ENCODE results near the gene GSTA4.
"Not testable (repeated sequence)": the region's sequence is repeated elsewhere in the genome, so short reads cannot be mapped to it uniquely, and the experiment has no call there.

The GSTA4 gene

DNA sequence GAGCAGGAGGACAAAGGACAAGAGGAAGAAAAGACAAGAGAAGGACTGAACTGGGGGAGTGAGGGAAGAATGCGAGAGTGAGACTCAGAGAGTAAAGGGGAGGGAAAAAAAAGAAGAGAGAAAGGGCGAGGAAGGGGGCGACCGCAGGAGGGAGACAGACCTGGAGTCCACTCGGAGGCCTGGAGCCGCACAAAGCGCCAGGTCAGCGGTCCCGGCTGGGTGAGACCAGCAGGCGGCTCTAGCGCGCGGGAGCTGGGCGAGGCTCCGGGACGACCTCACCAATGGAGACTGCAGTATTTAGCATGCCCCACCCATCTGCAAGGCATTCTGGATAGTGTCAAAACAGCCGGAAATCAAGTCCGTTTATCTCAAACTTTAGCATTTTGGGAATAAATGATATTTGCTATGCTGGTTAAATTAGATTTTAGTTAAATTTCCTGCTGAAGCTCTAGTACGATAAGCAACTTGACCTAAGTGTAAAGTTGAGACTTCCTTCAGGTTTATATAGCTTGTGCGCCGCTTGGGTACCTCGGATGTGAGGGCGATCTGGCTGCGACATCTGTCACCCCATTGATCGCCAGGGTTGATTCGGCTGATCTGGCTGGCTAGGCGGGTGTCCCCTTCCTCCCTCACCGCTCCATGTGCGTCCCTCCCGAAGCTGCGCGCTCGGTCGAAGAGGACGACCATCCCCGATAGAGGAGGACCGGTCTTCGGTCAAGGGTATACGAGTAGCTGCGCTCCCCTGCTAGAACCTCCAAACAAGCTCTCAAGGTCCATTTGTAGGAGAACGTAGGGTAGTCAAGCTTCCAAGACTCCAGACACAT lies at the start of gene GSTA4:
TSS of gene GSTA4 (minus strand) at position 196 of the 824 bp plus-strand sequence. CDS start 1,041 bp downstream, outside the sequence.
- DNase-seq, result not testable (repeated sequence)

DNA sequence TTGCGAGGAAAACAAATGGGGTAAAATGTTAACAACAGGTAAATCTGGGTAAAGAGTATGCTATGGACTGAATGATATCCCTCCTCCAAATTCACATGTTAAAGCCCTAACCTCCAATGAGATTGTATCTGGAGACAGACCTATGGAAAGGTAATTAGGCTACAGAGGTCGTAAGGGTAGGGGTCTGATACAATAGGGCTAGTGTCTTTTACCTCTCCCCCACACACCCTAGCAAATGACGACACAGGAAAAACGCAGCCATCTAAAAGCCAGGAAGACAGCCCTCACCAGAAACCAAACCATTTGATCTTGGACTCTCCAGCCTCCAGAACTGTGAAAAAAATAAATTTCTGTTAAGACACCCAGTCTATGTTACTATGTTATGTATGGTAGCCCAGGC lies 49.5 kb upstream of the GSTA4 start:
- no peak for DNase-seq

GRCh38 chr6:53044071-53044470 lies 49.0 kb upstream of the GSTA4 start:
- no peak for DNase-seq

GRCh38 chr6:53043581-53043980 lies 48.5 kb upstream of the GSTA4 start:
- DNase-seq, result no peak

DNA sequence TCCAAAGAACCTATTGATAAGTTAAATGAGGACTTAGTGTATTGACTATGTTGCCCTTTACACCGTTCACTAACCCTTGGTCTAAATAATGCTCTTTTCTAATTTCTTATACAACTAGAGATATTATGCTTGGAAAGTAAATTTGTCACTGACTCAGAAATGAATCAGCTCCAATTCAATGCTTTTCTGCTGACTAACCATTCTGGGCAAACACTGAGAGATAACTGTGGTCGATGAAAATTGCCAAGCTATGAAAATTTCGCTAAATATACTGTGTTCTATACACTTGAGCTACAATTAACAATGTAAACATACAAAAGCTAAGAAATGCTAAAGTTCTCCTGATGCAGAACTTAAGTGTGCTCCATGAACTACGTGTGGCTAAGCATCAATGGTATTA lies 47.0 kb upstream of the GSTA4 start:
- DNase-seq, result no peak

DNA sequence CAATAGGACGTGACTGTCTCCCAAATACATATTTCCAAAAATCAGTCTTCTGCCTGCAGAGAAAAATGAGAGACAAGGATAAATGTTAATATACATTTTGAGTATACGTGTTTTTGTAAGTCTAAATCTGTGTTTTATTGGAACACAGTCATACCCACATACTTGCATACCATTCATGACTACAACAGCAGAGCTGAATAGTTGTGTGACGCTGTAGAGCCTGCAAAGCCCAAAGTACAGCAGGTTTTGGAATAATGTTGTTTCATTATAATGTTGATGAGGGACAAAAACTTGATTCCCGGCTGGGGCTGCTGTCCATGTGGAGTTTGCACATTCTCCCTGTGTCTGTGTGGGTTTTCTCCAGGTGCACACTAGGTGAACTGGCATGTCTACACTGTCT lies 46.3 kb upstream of the GSTA4 start:
- DNase-seq, result no peak

DNA sequence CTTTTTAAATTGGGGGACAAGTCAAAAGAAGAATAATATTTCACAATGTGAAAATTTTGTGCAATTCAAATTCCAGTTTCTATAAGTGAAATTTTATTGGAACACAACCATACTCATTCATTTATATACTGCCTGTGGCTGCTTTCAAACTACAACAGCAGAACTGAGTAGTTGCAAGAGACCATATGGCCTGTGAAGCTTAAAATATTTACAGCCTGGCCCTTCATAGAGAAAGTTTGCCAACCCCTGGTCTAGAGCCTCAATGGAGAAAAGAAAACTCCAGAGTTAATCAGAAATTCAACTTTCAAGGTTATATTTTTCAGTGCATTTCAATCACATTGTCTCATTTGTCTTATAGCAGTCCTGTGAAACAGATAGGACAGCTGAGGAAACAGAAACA lies 43.5 kb upstream of the GSTA4 start:
- no peak for DNase-seq

DNA sequence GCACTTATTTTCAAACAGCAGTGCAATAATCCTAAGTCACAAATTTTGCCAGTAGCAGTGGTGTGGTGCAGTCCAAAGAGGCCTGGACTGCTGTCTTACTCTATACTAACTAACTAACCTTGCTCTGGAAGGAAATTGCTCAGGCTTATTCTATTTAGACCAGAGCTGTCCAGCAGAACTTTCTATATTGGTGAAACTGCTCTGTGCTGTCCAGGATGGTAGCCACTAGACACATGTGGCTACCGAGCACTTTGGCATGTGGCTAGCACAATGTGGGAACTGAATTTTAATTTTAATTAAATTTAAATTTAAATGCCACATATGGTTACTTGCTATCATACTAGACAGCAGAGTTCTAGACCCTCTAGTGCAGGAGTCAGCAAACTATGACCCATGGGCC lies 43.1 kb upstream of the GSTA4 start:
- DNase-seq, result no peak

GRCh38 chr6:53035549-53036213 lies 40.6 kb upstream of the GSTA4 start:
- DNase-seq, result no peak

- no peak for DNase-seq
Observed at GRCh38 chr6:53033764-53034163, 38.7 kb upstream of the GSTA4 start.

DNA sequence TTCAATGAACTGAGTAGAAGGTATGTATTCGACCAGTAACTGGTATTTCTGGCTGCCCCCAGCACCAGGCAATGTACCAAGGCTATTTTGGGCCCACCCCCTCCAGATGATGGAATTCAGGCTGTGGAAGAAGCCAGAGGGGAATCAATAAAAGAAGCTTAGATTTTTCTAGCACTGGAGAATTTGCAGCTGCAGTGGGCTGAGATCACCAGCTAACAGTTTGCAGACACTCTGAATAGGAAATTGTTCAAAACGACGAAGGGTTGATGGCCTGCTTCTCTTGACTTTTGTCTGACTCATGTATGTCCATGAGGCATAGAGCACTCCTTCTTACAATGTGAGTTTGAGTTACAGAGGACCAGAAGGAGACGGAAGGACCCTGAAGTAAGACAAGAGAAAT lies 37.8 kb upstream of the GSTA4 start:
- no peak for DNase-seq

- no peak for DNase-seq
Observed at GRCh38 chr6:53031281-53031680, 36.2 kb upstream of the GSTA4 start.

- no peak for DNase-seq
Observed at GRCh38 chr6:53029761-53030160, 34.7 kb upstream of the GSTA4 start.

DNA sequence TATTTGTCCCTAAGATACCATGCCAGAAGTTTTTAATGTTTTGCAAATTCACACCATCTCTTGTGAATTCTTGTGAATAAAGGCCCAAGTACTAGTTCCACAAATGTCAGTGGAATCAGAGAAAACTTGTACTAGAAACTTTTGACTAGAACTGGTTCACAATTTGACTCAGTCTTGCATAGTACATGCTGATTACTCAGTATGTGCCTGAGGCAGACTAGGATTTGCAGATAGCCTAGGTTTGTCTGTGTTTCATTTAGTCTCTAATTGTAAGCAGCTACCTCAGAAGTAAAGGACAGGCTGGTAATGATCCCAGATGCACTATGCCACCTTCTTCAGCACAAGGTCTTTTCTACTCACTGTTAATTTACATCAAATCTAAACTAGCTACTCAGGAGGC lies 34.2 kb upstream of the GSTA4 start:
- DNase-seq, result no peak

DNA sequence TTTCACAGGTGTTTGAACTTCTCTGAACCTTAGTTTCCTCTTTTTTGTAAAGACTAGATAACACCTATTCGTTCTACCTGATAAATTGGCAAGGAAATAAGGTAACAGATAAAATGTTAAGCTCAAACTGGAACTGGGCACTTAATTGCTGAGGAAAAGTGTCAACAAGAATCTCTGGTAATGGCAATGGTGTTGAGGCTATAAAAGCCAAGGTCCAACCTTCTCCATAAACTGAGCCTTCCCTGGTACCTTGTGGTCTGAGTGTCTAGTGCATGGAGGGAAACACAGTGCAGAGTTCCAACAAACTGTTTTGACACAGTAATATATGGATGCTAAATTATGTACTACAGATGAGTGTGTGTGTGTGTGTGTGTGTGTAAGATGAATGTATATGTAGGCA lies 33.4 kb upstream of the GSTA4 start:
- no peak for DNase-seq

- no peak for DNase-seq
Observed at GRCh38 chr6:53027131-53027718, 32.1 kb upstream of the GSTA4 start.

DNA sequence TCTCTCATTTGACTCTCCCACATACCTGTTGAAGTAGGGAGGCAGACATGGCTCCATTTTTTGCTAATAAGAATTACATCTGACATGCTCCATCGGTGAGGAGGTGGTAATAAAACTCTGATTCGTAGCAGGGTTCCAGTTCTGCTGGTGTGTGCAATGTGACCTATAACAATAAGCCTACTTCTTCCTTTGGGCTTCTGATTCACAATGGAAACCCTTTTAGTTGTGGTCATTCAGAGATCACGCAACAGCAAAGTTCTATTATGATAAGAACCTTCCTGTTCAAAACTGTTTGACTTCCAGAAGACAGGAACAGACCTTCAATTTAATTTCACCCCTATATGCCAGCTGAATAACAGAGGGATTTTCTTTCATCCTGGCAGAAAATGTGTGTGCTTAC lies 31.4 kb upstream of the GSTA4 start:
- DNase-seq, result no peak

DNA sequence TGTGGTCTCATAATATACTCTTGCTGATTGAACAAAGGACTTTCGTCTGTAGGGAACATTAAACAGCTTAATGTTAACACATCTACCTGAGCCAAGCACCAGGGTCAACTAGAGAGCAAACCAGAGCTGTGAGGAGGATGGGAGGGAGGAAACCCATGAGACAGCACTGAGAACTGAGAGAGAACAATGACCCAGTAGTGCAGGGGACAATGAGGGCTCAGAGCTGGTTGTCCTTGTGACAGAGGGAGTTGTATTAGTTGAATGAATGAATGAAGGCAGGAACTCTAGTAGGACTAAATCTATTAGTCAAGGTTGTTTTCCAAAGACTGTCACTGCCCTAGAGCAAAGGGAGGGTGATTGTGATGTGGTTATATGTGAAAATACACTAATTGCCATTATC lies 28.2 kb upstream of the GSTA4 start:
- no peak for DNase-seq

GRCh38 chr6:53020005-53020744 lies 25.1 kb upstream of the GSTA4 start:
- no peak for DNase-seq

- DNase-seq, result no peak
Observed at GRCh38 chr6:53018446-53018845, 23.4 kb upstream of the GSTA4 start.

- DNase-seq, result no peak
Observed at GRCh38 chr6:53015486-53015885, 20.4 kb upstream of the GSTA4 start.

- DNase-seq, result no peak
Observed at GRCh38 chr6:53014744-53015143, 19.7 kb upstream of the GSTA4 start.

GRCh38 chr6:53014063-53014462 lies 19.0 kb upstream of the GSTA4 start:
- no peak for DNase-seq

Measured in cortex of kidney (tissue), 1 donor.